NCI-H1436 (cell line): ENCODE data around the gene TGFBR2.
"Not testable (repeated sequence)": the region's sequence is repeated elsewhere in the genome, so short reads cannot be mapped to it uniquely, and the experiment has no call there.

Source experiments
- DNase-seq: peaks from one replicate; lab custom pipeline; 2025; lab: John Stamatoyannopoulos, UW

TGFBR2 gene

GRCh38 chr3:30619318-30619717, 12.9 kb downstream of the TGFBR2 start:
- no peak for DNase-seq

- DNase-seq = no peak
These were observed 14.3 kb downstream of the TGFBR2 start for GRCh38 chr3:30620402-30621360.

- no peak for DNase-seq
These were observed 15.2 kb downstream of the TGFBR2 start for GRCh38 chr3:30621576-30621975.

GRCh38 chr3:30622047-30622545, 15.7 kb downstream of the TGFBR2 start:
- no peak for DNase-seq

- DNase-seq = no peak
These were observed 16.4 kb downstream of the TGFBR2 start for GRCh38 chr3:30622790-30623189.

GRCh38 chr3:30623351-30623750, 16.9 kb downstream of the TGFBR2 start:
- DNase-seq = no peak

- DNase-seq = not testable (repeated sequence)
These were observed 18.1 kb downstream of the TGFBR2 start for GRCh38 chr3:30624480-30624879.

GRCh38 chr3:30625541-30626438, 19.4 kb downstream of the TGFBR2 start:
- no peak for DNase-seq

GRCh38 chr3:30626443-30627180, 20.2 kb downstream of the TGFBR2 start:
- DNase-seq = no peak

- no peak for DNase-seq
These were observed 22.0 kb downstream of the TGFBR2 start for GRCh38 chr3:30628205-30628900.

GRCh38 chr3:30628901-30629590, 22.6 kb downstream of the TGFBR2 start:
- no peak for DNase-seq

- DNase-seq = no peak
These were observed 23.3 kb downstream of the TGFBR2 start for GRCh38 chr3:30629746-30630145.

GRCh38 chr3:30630238-30631030, 24.0 kb downstream of the TGFBR2 start:
- no peak for DNase-seq

- DNase-seq = no peak
These were observed 25.0 kb downstream of the TGFBR2 start for GRCh38 chr3:30631243-30631904.

GRCh38 chr3:30632065-30632464, 25.7 kb downstream of the TGFBR2 start:
- DNase-seq = no peak

- no peak for DNase-seq
These were observed 26.1 kb downstream of the TGFBR2 start for GRCh38 chr3:30632521-30632920.

GRCh38 chr3:30633718-30634117, 27.3 kb downstream of the TGFBR2 start:
- no peak for DNase-seq

- no peak for DNase-seq
These were observed 28.6 kb downstream of the TGFBR2 start for GRCh38 chr3:30634761-30635735.
